Limb (tissue), 2 donors: ENCODE data around the gene CPB1.

Experiments used
- DNase-seq, 2 donors: peaks; one replicate each; pipeline ENCODE4 v3.0.0-alpha.2; 2016; ENCODE audit errors: extremely low spot score in 2 of 2

CPB1 gene

GRCh38 chr3:148882288-148882687 lies 54.7 kb downstream of the CPB1 start:
- DNase-seq: no peak

DNA sequence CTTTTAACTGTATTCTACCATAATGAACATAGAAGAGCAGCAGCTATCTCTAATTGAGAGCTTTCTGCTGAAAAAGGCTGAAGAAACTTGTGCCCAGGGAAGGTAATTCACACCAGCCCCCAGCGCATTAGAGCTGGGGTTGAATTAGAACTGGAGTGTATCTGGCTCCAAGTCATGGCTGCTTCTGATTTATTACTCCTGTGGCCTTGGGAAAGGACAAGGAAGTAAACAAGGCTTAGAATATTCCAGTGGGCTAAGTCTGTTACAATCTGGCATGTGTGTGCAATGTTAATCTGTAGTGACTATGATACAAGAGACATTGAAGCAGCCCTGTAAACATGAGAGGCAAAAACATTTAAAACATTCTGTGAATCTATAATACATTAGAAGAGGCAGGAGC lies 55.6 kb downstream of the CPB1 start:
- DNase-seq: no peak

GRCh38 chr3:148884261-148884660 lies 56.6 kb downstream of the CPB1 start:
- DNase-seq: no peak

GRCh38 chr3:148889828-148890227 lies 62.2 kb downstream of the CPB1 start:
- DNase-seq: no peak

DNA sequence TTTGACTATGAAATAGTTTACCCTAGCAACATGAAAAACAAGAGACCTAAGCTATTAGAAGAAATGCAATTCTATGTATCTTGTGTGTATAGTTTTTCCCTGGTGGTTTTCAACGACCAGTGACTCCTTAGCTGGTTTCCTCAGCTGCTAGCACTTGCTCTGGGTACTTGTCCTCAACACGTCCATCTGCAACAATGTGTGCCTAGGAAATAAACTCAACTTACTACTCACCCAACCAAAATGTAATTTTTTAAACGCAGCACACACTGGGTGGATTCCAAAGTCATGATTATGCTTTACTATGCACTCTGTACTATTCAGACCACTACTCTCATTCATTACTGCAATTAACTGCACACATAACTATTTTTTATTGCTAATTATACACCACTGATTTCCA lies 68.5 kb downstream of the CPB1 start:
- no peak for DNase-seq

- no peak for DNase-seq
These were observed 74.6 kb downstream of the CPB1 start for GRCh38 chr3:148901987-148902791.

- DNase-seq: no peak
These were observed 75.4 kb downstream of the CPB1 start for GRCh38 chr3:148903022-148903442.

DNA sequence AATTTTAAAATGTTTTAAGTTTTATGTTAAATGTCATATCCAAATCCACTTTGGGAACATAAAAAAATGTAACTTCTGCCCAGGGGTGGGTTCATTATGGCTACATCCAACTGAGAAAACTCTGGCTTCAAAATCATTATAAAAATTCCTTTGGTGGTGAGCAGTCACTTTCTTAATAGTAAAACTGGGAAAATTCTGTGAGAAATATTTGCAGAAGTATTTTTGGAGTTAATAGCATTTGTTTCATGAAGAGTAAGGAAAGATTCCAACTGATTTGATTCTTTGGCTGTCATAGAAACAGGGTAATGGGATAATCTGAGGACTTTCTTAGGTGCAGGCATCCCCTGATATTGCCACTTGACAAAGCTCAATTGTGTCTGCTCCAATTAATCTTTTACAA lies 76.3 kb downstream of the CPB1 start:
- no peak for DNase-seq

DNA sequence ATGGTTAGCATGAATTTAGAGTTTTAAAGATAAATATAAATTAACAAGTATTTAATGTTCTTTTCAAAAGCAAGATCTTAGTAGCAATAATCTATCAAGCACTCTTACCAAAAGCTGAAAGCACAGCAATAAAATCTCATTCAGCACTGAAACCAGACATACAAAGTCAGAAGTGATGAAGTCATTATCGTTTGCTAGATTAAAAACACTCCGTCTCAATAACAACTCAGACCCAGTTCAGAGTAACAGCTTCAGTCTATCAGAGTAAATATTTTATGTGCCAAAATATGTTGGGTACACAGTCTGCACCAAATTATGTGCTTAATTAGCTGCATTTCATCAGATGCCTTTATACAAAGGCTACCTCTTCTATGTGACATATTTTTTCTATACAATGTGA lies 79.1 kb downstream of the CPB1 start:
- DNase-seq: no peak
